ENCODE measurements around the gene SEZ6.

GRCh38 chr17:29039764-29040598 is 34.1 kb upstream of the SEZ6 start:
- TF ChIP-seq, protein P1, sequence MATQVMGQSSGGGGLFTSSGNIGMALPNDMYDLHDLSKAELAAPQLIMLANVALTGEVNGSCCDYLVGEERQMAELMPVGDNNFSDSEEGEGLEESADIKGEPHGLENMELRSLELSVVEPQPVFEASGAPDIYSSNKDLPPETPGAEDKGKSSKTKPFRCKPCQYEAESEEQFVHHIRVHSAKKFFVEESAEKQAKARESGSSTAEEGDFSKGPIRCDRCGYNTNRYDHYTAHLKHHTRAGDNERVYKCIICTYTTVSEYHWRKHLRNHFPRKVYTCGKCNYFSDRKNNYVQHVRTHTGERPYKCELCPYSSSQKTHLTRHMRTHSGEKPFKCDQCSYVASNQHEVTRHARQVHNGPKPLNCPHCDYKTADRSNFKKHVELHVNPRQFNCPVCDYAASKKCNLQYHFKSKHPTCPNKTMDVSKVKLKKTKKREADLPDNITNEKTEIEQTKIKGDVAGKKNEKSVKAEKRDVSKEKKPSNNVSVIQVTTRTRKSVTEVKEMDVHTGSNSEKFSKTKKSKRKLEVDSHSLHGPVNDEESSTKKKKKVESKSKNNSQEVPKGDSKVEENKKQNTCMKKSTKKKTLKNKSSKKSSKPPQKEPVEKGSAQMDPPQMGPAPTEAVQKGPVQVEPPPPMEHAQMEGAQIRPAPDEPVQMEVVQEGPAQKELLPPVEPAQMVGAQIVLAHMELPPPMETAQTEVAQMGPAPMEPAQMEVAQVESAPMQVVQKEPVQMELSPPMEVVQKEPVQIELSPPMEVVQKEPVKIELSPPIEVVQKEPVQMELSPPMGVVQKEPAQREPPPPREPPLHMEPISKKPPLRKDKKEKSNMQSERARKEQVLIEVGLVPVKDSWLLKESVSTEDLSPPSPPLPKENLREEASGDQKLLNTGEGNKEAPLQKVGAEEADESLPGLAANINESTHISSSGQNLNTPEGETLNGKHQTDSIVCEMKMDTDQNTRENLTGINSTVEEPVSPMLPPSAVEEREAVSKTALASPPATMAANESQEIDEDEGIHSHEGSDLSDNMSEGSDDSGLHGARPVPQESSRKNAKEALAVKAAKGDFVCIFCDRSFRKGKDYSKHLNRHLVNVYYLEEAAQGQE (IDR thresholded peaks at IDR 0.05; ENCODE audit: low read depth), result 0 out of 2 replicates have a peak, but pooled peaks have one; percentile 6
- TF ChIP-seq, protein P2, sequence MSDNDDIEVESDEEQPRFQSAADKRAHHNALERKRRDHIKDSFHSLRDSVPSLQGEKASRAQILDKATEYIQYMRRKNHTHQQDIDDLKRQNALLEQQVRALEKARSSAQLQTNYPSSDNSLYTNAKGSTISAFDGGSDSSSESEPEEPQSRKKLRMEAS (IDR thresholded peaks at IDR 0.05), result 0 out of 2 replicates have a peak, but pooled peaks have one; percentile 23
